HG02981 (cell line): ENCODE data around the gene CFAP119.

ENCODE experiments used
- ATAC-seq: cut with Tn5 transposase; IDR thresholded peaks from one replicate; pipeline ENCODE4 v1.9.1; 2021; ENCODE audit warnings: mild to moderate bottlenecking, moderate library complexity; ENCODE audit not compliant: unreplicated experiment

The CFAP119 gene

DNA sequence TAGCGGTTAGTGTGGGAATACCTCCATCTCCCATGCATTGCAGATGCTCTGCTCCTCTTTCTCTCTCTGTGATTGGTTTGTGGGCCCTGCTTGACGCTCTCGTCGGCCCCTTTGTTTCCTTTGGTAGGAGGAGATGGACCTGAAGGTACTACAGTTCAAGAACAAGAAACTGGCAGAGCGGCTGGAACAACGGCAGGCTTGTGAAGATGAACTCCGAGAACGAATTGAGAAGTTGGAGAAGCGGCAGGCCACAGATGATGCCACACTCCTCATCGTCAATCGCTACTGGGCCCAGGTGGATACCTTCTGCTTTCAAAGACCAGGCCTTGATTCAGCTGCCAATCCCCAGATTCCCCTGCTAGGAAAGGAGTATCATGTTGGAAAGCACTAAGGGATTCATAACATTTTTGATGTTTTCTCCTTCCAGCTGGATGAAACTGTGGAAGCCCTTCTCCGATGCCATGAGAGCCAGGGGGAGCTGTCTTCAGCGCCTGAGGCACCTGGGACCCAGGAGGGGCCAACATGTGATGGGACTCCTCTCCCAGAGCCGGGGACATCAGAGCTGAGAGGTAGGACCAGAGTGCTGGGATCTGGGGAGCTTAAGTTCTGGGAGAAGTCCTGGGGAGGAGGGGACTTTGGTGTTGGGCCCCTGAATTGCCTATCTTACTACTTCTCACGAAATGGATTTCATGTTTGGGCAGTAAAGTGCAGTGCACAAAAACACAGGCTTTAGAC, 1.3 kb upstream of the CFAP119 start:
- ATAC-seq: no peak

DNA sequence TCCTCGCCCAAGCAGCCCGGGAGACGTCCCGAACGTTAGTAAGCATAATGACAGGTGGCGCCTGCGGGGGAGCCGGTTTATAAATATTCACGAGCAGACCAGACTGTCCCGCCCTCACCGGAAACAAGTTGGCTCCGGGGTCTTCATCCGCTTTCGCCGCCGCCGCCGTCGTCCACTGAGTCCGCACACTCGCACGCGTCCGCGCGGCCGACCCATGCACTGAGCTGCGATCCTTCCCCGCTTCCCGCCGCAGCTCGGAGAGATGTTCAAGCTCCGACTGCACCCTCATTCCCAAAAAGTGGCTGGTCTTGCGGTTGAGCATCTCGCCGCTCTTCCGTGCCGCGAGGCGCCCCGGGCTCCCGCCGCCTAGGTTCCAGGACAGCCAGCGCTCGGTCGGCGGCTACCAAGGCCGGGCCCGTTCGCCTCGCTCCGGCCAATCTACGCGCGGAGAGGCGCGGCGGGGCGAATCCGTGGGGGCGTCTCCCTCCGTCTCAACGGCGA, 385 bp downstream of the CFAP119 start:
- peak; percentile 30 for ATAC-seq

DNA sequence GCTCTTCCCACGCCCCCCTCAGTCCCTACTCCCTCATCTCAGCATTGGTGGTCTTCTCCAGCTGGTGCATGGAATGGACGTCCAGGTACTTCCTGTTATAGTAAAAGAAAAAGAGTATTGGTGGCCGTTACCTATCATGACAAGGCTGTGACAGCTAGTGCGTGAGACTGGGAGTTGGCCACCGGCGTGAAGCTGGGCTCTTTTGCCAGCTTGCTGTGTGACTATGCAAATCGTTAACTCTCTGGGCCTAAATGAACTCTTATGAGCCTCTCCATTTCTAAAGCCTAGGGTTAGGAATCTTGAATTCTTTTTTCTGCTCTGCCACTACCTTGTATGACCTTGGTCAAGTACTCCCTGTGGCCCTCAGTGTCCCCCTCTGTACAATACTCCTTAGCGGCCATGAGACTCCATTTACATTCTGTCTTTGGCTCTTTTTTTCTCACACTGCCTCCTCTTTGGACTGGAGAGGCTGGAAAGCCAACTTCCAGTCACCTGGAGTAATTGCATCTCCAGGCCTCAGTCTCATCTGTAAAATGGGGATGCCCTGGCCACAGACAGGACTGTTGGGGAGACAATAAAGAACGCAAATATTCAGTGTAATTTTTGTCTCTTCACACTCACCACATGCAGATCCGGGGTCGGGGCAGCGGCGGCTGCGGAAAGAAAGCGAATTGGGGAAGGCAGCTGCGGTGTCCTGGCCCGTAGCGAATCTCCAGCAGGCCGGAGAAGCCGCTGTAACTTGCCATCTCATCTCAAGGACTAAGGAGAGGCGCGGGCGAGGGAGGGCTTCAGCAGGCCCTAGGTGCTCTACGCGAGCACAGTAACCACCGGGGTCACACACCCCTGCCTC, 1.1 kb downstream of the CFAP119 start:
- no peak for ATAC-seq

DNA sequence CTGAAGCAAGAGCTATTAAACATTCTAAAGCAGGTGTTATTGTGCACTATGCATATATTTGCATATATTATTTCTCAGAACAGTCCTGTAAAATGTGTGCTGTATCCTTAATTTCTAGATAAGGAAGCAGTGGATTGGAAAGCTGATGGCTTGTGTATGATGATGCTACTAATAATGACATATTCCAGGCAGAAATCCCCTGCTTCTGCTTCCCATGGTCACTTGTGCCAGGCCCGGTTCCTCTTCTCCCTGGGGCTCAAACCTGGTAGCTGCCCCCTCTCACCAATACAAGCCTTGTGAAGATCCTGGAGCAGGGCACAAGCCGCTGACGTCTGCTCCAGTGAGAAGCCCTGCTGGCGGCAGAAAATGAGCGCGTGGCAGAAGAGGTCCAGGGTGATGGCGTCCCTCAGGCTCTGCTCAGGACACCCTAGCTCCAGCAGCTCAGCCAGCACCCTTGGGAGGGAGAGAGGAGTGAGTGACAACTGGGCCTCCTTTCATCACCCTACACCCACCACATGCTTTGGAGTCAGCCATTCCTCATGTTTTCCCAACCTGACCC, 1.8 kb downstream of the CFAP119 start:
- ATAC-seq: no peak

DNA sequence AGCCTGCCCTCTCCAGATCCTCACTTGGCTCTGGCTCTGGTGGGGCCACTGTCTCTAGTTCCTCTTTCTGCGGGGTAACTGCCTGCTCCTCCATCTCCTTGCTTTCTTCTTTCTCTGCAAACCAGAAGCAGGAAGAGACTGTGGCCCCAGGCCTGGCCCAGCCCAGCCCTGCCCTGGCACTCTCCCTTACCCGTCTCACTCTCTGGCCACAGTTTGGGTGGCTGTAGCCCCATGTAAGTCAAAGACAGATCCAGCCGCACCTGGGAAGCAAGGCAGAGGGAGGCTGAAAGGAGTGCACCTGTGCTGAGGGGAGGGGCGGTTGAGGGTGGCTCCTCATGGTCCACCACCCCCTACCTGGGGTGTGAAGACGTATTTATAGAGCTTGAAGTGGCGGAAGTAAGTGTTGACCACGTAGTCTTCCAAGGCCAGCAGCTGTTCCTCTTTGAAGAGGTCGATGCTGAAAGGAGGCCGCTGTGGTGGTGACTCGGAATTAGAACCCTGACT, 2.8 kb downstream of the CFAP119 start:
- ATAC-seq: no peak

DNA sequence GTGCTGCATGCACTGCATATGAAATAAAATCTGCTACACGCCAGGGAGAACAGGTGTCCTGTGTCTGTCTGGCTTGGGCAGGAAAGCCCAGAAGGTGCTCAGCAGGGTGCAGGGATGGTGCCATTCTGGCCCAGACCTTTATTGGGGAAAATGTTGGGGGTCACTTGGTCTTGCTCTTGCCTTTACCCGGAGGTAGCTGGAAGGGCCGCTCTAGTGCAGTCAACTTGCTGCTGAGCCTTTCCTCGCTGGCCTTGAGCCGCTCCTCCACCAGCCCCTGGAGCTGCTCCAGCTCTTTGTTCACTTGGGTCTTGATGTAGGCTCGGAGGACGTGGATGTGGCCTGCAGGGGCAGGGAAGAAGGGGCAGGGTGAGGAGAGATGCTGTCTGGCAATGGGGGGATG, 4.5 kb downstream of the CFAP119 start:
- ATAC-seq: no peak

DNA sequence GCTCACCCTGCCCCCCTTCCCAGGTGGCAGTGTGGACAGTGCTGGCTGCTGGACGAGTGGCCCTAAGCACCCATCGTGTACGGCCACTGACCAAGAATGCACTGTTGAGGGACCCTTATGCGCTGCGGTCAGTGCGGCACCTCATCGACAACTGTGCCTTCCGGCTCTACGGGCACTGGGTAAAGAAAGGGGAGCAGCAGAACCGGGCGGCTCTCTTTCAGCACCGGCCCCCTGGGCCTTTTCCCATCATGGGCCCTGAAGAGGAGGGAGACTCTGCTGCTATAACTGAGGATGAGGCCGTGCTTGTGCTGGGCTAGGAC, 5.1 kb downstream of the CFAP119 start:
- ATAC-seq: no peak

DNA sequence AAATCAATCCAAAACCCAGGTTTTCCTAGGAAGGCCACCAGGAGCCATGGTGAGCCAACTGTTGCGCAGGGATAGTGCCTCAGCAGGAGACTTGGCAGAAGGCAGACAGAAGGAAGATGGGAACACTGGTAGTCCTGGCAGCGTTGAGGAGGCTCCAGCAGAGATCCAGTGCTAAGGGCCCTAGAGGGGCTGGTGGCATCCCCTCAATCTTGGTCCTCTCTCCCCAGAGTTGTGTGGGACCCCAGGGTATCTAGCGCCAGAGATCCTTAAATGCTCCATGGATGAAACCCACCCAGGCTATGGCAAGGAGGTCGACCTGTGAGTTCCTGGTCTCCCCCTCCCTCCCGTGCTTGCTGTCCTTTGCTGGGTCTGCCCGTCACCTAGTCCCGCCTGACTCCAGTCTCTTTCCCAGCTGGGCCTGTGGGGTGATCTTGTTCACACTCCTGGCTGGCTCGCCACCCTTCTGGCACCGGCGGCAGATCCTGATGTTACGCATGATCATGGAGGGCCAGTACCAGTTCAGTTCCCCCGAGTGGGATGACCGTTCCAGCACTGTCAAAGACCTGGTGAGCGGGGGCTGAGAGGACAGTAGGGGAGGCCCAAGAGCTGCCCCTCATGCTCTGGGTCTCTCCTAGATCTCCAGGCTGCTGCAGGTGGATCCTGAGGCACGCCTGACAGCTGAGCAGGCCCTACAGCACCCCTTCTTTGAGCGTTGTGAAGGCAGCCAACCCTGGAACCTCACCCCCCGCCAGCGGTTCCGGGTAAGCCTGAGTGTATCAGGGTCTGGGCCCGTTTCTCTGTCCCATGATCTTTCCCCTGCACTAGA, 5.7 kb downstream of the CFAP119 start:
- no peak for ATAC-seq

DNA sequence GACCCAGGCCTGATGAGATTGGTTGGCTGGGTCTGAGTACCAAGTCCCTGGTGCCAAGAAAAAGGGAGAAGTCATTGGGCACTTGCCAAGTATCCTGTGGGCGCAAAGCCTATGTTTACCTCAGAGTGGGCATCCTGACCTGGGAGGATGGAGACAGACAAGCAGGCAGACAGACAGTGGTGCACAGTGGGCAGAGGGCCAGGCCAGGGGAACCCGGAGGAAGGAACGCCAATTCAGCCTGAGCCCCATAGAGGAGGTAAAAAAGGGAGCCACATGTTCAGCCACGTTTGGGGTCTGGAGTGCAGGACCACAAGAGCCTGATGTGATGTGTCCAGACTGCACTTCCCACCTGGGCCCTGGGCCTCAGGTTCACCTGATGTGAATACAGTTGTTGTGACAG, 8.3 kb downstream of the CFAP119 start:
- no peak for ATAC-seq

DNA sequence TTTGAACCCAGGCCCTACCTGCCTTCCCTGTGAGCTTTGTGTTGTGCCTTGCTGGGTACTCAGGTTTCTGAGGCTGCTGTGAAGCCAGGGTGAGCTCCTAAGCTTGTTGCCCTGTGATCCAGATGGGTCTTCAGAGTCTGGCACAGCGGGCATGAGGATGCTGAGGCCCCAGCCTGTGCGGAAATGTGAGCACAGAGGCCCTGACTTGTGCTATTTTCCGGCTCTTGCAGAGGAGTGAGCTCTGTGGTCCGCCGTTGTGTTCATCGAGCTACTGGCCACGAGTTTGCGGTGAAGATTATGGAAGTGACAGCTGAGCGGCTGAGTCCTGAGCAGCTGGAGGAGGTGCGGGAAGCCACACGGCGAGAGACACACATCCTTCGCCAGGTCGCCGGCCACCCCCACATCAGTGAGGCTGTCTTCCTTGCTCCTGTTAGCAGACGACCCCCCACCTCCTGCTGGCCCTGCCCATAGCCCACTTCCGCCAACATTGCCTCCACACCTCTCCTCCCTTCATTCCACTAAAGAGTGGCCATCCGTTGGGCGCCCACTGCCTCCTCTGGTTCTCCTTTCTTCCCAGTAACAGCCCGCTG, 10.9 kb downstream of the CFAP119 start:
- ATAC-seq: no peak

DNA sequence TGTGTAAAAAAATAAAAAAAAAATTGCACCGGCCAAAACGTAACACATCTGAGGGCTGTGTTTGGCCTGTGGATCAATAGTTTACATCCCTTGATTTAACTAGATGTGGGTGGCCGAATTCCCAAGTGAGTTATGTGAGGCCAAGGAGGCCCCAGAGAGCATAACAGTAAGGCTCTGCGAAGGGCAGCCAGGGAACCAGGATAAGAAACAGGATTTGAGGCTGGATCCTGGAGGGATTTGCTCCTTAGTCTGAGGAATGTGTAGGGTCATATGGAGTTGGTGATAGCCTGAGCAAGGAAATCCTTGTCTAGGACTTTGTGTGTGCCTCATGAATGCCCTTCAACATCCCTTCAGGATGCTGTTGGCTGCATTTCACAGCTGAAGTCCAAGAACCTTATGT, 11.7 kb downstream of the CFAP119 start:
- ATAC-seq: no peak

DNA sequence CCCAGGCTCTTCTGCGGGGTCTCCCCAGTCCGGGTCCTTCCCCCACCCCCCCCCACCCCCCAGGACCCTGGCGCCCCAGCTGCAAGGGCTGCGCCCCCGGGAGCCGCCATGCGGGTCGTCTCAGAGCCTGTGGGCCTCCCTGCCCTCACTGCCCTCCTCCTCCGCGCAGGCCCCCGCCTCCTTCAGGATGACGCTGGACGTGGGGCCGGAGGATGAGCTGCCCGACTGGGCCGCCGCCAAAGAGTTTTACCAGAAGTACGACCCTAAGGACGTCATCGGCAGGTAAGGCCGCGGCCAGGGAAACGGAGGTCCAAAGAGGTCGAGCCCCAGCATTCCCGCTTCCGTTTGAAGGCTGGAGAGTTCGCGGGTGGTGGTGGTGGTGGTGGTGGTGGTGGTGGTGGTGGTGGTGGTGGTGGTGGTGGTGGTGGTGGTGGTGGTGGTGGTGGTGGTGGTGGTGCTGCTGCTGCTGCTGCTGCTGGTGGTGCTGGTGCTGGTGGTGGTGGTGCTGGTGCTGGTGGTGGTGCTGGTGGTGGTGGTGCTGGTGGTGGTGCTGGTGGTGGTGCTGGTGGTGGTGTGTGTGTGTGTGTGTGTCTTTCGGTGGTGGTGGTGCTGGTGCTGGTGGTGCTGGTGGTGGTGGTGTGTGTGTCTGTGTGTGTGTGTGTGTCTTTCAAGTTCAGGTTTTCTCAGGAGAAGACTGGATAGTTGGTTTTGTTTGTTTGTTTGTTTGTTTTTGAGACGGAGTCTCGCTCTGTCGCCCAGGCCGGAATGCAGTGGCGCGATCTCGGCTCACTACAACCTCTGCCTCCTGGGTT, 13.0 kb downstream of the CFAP119 start:
- ATAC-seq: peak; percentile 4

DNA sequence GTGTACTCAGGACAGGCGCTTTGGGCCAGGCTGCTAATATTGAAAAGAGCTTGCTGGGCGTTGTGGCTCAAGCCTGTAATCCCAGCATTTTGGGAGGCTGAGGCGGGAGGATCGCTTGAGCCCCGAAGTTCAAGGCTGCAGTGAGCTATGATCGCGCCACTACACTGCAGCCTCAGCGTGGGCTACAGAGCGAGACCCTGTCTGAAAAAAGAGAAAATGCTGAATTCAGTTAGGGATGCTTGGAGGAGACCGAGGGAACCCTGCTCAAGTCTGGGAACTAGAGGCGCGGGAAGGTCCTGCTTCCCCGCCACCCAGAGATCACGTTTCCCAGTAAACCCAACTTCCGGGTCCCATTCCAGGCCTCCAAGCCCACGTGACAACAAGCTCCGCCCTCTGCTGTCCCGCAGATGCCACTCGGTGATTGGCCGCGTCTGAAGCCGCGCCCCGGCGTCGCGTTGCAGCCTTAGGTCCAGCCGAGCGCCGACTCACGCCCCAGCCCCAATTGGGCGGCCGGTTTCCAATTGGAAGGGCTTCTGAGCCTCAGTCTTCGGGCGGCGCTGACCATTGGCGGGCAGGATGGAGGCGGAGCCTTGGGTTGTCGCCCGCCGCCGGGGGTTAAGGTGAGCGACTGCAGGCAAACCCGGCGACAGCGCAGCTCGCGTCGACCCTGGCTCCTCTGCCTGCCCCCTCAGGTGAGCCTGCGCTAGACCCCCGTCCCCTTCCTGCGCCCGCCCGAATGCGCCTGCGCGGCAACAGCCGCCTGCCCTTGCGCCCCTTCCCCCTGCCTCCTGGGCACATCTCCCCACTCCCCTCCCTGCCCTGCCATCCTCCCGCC, 13.8 kb downstream of the CFAP119 start, which contains the start of gene PHKG2:
Gene PHKG2, plus strand, starts transcription at position 627 of the 835 bp plus-strand sequence. CDS start 396 bp downstream, outside the sequence.
- ATAC-seq: peak; percentile 98

DNA sequence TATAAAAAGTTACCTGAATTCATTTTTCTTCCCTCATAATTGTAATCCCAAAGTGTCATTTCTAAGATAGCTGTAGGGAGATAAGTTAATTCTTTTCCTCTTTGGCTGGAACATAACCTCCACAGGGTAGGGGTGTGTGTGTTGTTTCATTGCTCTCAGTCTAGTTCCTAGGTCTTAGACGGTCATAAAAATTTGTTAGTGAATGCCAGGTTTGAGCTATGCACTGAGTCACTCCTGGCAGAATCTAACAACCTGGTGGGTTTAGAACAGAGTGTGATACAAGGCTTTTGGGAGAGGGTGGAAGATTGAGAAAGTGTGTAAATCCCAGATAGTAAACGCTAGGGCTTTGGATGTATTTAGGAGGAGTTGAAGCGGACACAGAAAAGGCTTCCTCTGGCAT, 14.5 kb downstream of the CFAP119 start:
- no peak for ATAC-seq

DNA sequence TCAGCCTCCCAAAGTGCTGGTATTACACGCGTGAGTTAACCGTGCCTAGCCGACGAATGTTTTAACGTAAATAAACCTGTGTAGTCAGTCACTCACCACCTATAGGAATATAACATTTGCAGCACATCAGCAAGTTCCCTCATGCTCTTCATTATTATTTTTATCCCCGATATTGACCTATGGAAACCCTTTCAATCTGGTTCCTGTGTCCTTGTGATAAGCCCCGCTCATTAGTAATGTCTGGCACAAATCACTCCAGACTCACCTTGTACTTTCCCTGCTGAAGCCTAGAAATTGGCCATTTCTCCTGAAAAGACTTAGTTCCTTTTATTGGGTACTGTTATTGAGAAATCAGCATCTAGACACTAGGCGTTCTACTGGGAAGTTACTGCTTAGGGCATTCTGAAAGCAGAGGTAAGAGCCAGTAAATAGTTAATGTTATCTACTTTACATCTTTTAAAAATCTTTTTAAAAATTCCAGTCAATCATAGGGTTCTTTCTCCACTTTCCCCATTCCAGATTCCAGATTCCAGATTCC, 15.2 kb downstream of the CFAP119 start:
- ATAC-seq: no peak

DNA sequence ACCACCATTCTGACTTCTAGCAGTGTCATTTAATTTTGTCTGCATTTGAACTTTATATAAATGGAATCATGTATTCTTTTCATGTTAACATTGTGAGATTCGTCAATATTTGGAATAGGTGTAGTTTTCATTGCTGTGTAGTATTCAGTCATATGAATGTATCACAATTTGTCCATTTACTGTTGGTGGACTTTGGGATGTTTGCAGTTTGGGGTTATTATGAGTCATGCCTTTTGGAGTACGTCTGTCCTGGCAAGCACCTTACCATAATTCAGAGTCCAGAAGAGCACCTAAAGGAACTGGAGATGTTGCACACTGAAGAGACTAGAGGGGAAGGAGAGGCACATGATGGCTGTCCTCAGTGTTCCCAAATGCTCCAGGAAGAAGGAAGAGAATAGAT, 16.8 kb downstream of the CFAP119 start:
- ATAC-seq: no peak

DNA sequence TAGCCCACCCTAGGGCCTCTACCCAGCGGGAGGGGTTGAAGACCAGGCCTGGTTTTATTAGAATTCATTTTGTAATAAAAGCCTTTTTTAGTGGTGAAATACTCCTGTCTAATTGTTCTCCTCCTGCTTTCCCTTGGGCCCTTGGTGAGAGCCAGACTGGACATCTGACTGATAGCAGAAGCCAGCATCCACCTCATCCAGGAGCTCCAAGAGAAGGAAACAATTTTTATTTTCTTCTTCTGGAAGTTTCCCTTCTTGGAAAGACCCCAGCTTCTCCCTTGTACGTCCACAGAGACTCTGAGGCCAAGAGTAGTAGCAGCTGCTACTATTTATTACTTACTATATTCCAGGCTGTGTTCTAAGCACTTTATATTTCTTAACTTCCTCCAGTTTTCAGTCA, 17.7 kb downstream of the CFAP119 start:
- no peak for ATAC-seq

DNA sequence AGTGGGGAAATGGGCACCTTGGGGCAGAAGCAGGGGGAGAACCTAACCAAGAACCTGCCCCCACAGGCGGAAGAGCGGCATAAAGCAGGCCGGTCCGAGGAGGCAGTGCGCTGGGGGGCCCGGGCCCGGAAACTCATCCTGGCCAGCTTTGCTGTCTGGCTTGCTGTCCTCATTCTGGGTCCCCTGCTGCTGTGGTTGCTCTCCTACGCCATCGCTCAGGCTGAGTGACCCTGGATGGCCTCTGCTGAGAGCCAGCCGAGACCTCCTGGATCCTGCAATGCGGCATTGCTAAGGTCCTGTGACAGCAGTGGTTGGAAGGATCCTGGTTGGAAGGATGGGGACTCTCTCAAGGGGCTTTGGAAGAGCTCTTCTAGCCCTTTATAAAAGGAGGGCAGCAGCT, 18.1 kb downstream of the CFAP119 start:
- no peak for ATAC-seq
